ENCODE measurements around the gene ASIC4. TPM values are rescaled to one million over a fixed set of nuclear protein-coding genes. Genes with fewer than 3 reads are reported as not detected.
A peak's percentile ranks its signal among the peaks of the same experiment; 100 is the strongest.

The ASIC4 gene
- total and polyA plus RNA-seq, 2 of the 13 experiments (the other 11 are each of a cell fraction or from before 2014, with no cell fraction given): 0.03 TPM; not detected in 1

DNA sequence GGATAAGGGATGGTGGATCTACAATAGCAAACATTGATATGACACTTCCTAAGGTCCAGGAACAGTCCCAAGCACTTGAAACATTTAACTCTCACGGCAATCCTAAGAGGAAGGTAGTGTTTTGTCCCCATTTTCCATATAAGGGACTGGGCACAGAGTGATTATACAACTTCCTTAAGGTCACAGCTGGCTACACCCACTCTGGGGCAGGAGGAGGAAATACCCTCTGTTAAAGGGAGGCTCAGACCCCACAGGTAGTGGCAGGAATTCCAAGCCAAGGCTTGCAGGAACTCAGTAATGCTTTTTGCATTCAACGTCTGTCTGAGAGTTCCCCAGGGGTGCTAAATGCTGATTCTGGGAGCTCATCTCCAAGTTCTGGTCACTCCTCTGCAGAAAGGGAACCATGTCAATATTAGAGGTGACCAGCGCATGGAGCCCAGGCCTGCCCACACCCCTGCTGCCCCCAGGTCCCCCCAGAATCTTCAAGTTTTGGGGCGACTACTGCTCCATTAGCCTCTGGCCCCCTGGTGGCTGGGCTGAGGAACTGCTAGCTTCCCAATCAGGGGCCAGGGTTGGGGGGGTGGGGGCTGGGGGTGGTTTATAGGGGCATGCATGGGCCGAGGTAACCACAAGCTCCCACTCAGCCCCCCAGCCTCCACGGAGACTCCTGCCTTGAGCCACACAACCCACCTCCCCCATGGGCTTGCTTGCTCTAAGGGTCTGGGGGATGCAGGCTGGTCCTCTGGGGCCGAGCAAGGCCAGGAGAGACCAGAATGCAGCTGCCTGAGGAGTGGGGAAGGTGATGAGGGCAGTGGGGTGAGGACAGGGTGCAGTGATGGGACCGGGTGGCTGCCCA is 46.0 kb downstream of the ASIC4 start (continued):
- TF ChIP-seq TSC22D2 (CRISPR knock-in tag; IDR thresholded peaks at IDR 0.05; ENCODE audit: borderline replicate concordance) (no peak), SMAD1 (CRISPR knock-in tag; IDR thresholded peaks at IDR 0.05; ENCODE audit: borderline replicate concordance, low read depth) (no peak), XBP1 (CRISPR knock-in tag; IDR thresholded peaks at IDR 0.05) (no peak), ZNF678 (CRISPR knock-in tag; IDR thresholded peaks at IDR 0.05) (no peak), DPF2 (CRISPR knock-in tag; IDR thresholded peaks at IDR 0.05; ENCODE audit: borderline replicate concordance, low read depth) (no peak), KDM2A (CRISPR knock-in tag; IDR thresholded peaks at IDR 0.05; ENCODE audit: borderline replicate concordance, low read depth) (0 out of 2 replicates have a peak, but pooled peaks have one; percentile 4), NCOA5 (CRISPR knock-in tag; IDR thresholded peaks at IDR 0.05) (no peak), HNRNPH1 (optimal IDR thresholded peaks at IDR 0.05; ENCODE audit: low read depth, low read length) (no peak), AGO1 (IDR thresholded peaks at IDR 0.05; ENCODE audit: low read depth, low read length, poor library complexity, severe bottlenecking) (peak; percentile 73), PCBP1 (IDR thresholded peaks at IDR 0.05; ENCODE audit: borderline replicate concordance, low read depth, low read length) (0 out of 2 replicates have a peak, but pooled peaks have one; percentile 37), TCF12 (IDR thresholded peaks at IDR 0.05) (no peak), TCF12 (CRISPR knock-in tag; IDR thresholded peaks at IDR 0.05) (no peak), ZNF576 (CRISPR knock-in tag; IDR thresholded peaks at IDR 0.05) (no peak), NR2F2 (IDR thresholded peaks at IDR 0.05; ENCODE audit: borderline replicate concordance, low read depth) (no peak)
- TF ChIP-seq, protein P1, sequence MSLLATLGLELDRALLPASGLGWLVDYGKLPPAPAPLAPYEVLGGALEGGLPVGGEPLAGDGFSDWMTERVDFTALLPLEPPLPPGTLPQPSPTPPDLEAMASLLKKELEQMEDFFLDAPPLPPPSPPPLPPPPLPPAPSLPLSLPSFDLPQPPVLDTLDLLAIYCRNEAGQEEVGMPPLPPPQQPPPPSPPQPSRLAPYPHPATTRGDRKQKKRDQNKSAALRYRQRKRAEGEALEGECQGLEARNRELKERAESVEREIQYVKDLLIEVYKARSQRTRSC (CRISPR knock-in tag; IDR thresholded peaks at IDR 0.05; ENCODE audit: low read depth): no peak
- TF ChIP-seq, protein P2, sequence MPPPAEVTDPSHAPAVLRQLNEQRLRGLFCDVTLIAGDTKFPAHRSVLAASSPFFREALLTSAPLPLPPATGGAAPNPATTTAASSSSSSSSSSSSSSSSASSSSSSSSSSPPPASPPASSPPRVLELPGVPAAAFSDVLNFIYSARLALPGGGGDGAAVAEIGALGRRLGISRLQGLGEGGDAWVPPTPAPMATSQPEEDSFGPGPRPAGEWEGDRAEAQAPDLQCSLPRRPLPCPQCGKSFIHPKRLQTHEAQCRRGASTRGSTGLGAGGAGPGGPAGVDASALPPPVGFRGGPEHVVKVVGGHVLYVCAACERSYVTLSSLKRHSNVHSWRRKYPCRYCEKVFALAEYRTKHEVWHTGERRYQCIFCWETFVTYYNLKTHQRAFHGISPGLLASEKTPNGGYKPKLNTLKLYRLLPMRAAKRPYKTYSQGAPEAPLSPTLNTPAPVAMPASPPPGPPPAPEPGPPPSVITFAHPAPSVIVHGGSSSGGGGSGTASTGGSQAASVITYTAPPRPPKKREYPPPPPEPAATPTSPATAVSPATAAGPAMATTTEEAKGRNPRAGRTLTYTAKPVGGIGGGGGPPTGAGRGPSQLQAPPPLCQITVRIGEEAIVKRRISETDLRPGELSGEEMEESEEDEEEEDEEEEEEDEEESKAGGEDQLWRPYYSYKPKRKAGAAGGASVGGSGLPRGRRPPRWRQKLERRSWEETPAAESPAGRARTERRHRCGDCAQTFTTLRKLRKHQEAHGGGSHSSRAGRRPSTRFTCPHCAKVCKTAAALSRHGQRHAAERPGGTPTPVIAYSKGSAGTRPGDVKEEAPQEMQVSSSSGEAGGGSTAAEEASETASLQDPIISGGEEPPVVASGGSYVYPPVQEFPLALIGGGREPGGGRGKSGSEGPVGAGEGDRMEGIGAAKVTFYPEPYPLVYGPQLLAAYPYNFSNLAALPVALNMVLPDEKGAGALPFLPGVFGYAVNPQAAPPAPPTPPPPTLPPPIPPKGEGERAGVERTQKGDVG (CRISPR knock-in tag; IDR thresholded peaks at IDR 0.05; ENCODE audit: borderline replicate concordance): no peak
- TF ChIP-seq, protein P3, sequence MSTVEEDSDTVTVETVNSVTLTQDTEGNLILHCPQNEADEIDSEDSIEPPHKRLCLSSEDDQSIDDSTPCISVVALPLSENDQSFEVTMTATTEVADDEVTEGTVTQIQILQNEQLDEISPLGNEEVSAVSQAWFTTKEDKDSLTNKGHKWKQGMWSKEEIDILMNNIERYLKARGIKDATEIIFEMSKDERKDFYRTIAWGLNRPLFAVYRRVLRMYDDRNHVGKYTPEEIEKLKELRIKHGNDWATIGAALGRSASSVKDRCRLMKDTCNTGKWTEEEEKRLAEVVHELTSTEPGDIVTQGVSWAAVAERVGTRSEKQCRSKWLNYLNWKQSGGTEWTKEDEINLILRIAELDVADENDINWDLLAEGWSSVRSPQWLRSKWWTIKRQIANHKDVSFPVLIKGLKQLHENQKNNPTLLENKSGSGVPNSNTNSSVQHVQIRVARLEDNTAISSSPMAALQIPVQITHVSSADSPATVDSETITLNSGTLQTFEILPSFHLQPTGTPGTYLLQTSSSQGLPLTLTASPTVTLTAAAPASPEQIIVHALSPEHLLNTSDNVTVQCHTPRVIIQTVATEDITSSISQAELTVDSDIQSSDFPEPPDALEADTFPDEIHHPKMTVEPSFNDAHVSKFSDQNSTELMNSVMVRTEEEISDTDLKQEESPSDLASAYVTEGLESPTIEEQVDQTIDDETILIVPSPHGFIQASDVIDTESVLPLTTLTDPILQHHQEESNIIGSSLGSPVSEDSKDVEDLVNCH (CRISPR knock-in tag; IDR thresholded peaks at IDR 0.05): no peak
- TF ChIP-seq, protein P4, sequence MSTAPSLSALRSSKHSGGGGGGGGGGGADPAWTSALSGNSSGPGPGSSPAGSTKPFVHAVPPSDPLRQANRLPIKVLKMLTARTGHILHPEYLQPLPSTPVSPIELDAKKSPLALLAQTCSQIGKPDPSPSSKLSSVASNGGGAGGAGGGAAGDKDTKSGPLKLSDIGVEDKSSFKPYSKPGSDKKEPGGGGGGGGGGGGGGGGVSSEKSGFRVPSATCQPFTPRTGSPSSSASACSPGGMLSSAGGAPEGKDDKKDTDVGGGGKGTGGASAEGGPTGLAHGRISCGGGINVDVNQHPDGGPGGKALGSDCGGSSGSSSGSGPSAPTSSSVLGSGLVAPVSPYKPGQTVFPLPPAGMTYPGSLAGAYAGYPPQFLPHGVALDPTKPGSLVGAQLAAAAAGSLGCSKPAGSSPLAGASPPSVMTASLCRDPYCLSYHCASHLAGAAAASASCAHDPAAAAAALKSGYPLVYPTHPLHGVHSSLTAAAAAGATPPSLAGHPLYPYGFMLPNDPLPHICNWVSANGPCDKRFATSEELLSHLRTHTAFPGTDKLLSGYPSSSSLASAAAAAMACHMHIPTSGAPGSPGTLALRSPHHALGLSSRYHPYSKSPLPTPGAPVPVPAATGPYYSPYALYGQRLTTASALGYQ (CRISPR knock-in tag; IDR thresholded peaks at IDR 0.05): no peak
- TF ChIP-seq, protein P5, sequence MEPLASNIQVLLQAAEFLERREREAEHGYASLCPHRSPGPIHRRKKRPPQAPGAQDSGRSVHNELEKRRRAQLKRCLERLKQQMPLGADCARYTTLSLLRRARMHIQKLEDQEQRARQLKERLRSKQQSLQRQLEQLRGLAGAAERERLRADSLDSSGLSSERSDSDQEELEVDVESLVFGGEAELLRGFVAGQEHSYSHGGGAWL (CRISPR knock-in tag; IDR thresholded peaks at IDR 0.05): no peak

Measured in HepG2 (cell line).